SK-N-SH (cell line): ENCODE measurements around the gene NUAK1.

Source experiments
- FOXJ3 ChIP-seq: sonication (generic); formaldehyde crosslinking; IDR thresholded peaks from 2 replicates; pipeline ENCODE4 v1.5.1; 2020; ENCODE audit warnings: mild to moderate bottlenecking, missing genetic modification reagents
- TF ChIP-seq, protein P1 (sequence below): fragments of 200-600 bp; sonication (generic); IDR thresholded peaks from 2 replicates; pipeline ENCODE4 v1.6.1; 2017; ENCODE audit warnings: antibody characterized with exemption, mild to moderate bottlenecking, moderate library complexity

DNA sequence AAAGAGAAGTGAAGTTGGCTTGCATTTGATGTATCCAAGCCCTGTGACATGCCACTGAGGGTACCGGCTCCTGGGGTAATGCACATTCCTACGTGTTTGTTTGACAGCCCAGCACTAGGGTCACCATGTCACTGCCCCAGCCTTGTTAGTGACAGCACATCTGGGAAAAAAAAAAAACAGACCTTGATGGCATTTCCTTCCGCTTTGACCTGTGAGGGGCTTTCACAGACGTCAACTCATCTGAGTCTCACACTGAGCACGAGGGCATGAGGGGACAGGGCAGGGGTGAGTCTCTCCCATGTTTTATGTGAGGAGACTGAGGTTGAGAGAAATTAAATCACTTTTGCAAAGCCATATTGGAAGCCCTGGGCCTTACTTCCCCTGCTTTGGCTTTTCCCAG is 111.5 kb downstream of the NUAK1 start:
- TF ChIP-seq, protein P1, sequence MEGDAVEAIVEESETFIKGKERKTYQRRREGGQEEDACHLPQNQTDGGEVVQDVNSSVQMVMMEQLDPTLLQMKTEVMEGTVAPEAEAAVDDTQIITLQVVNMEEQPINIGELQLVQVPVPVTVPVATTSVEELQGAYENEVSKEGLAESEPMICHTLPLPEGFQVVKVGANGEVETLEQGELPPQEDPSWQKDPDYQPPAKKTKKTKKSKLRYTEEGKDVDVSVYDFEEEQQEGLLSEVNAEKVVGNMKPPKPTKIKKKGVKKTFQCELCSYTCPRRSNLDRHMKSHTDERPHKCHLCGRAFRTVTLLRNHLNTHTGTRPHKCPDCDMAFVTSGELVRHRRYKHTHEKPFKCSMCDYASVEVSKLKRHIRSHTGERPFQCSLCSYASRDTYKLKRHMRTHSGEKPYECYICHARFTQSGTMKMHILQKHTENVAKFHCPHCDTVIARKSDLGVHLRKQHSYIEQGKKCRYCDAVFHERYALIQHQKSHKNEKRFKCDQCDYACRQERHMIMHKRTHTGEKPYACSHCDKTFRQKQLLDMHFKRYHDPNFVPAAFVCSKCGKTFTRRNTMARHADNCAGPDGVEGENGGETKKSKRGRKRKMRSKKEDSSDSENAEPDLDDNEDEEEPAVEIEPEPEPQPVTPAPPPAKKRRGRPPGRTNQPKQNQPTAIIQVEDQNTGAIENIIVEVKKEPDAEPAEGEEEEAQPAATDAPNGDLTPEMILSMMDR: no peak
- TF ChIP-seq FOXJ3 (CRISPR knock-in tag): no peak
